Subcutaneous abdominal adipose tissue (tissue), 5 donors: ENCODE measurements around the gene CA4.
"Not testable (repeated sequence)": the region's sequence is repeated elsewhere in the genome, so short reads cannot be mapped to it uniquely, and the experiment has no call there.

ENCODE experiments used
- H3K27ac ChIP-seq: one replicate; pipeline ENCODE4 v1.7.0; 2013; ENCODE audit warnings: low read depth, mild to moderate bottlenecking, inconsistent platforms, low read length, moderate library complexity
- H3K27me3 ChIP-seq, 5 donors: one replicate each; pipeline ENCODE4 v1.7.0; 2013; ENCODE audit warnings: low read length in 5 of 5, inconsistent platforms in 1 of 5; ENCODE audit not compliant: control insufficient read depth in 5 of 5, insufficient read depth in 4 of 5
- H3K36me3 ChIP-seq, 5 donors: one replicate each; pipeline ENCODE4 v1.7.0; 2013; ENCODE audit warnings: low read length in 5 of 5; ENCODE audit not compliant: control insufficient read depth in 5 of 5, insufficient read depth in 5 of 5
- H3K4me1 ChIP-seq, 5 donors: one replicate each; pipeline ENCODE4 v1.7.0; 2013; ENCODE audit warnings: low read length in 5 of 5, mild to moderate bottlenecking in 3 of 5, moderate library complexity in 1 of 5; ENCODE audit not compliant: control insufficient read depth in 5 of 5, insufficient read depth in 5 of 5
- H3K4me3 ChIP-seq, 5 donors: one replicate each; pipeline ENCODE4 v1.7.0; 2013; ENCODE audit warnings: low read length in 5 of 5, low read depth in 1 of 5
- H3K9ac ChIP-seq, 5 donors: one replicate each; pipeline ENCODE4 v1.7.0; 2013; ENCODE audit warnings: low read length in 5 of 5, mild to moderate bottlenecking in 4 of 5, moderate library complexity in 3 of 5
- H3K9me3 ChIP-seq, 5 donors: one replicate each; pipeline ENCODE4 v1.7.0; 2013; ENCODE audit warnings: low read length in 5 of 5; ENCODE audit not compliant: control insufficient read depth in 5 of 5
- donor health status: healthy.
- donor health status: healthy.
- donor health status: healthy.
- donor health status: healthy.
- donor health status: healthy.

The CA4 gene

DNA sequence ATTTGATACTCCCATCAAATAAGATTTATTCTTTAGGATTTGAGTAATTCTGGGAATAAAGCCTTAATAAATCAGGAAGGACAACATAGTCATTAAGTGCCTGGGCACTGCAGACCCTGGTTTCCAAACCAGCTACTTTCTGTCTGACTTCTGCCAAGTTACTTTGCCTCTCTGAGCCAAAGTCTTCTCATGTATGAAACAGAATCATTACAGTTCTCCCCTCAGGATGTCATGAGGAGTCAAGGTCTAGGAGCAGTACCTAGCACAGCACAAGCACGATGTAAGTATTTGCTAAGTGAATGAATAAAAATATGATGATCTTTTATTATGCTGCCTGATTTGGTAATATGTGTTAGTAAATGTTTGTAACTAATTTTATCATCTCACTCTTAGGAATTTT lies 40.6 kb upstream of the CA4 start:
- no peak overlapping the region for H3K27ac ChIP-seq
- no peak overlapping the region for H3K9ac ChIP-seq
- no peaks in the 10 kb centered on the region for H3K4me1 ChIP-seq
- H3K27me3 ChIP-seq = peaks cover 0 to 3% (median 0%) of the 10 kb centered on the region in 5 donors
- H3K4me3 ChIP-seq = no peak overlapping the region
- H3K36me3 ChIP-seq = no peaks in the 10 kb centered on the region
- no peaks in the 10 kb centered on the region for H3K9me3 ChIP-seq

DNA sequence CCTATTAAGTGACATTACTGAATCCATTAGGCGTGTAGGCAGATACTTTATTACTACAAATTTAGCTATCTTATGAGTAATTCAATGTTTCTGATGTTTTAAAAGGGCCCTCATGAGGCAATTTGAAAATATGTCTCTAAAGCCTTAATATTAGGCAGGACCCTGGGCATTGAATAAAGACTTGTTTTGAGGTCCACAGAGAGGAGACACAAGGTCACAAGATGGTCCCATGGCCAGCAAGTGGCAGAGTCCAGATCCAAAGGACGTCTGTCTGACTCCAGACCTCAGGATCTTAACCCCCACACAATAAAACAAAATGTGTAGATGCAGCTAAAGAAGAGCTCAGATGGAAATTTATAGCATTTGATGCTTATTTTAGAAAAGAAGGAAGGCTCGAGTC lies 39.2 kb upstream of the CA4 start:
- H3K4me3 ChIP-seq = no peak overlapping the region
- no peaks in the 10 kb centered on the region for H3K9me3 ChIP-seq
- H3K27me3 ChIP-seq = peaks cover 0 to 3% (median 0%) of the 10 kb centered on the region in 5 donors
- H3K9ac ChIP-seq = no peak overlapping the region
- H3K36me3 ChIP-seq = no peaks in the 10 kb centered on the region
- H3K4me1 ChIP-seq = no peaks in the 10 kb centered on the region
- no peak overlapping the region for H3K27ac ChIP-seq

DNA sequence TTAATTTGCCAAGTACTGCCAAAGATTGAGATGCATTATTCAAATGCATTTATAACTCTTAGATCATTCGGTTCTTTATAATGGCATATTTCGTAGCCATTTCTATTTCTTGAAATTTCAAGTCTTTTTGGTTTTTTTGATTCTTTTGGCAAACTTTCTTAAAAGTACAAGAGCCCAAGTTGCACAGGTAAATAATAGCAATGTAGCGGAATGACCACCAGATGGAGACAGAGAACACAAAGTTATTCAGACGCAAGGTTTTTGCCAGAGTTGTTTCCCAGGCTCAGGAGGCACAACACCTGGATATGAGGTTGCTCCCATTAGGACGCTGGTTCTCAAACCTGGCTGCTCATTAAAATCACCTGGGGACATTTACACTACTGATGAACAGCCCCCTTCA lies 38.1 kb upstream of the CA4 start:
- not testable (repeated sequence) for H3K4me1 ChIP-seq, H3K27ac ChIP-seq, H3K36me3 ChIP-seq, H3K9me3 ChIP-seq, H3K27me3 ChIP-seq, H3K4me3 ChIP-seq, H3K9ac ChIP-seq

DNA sequence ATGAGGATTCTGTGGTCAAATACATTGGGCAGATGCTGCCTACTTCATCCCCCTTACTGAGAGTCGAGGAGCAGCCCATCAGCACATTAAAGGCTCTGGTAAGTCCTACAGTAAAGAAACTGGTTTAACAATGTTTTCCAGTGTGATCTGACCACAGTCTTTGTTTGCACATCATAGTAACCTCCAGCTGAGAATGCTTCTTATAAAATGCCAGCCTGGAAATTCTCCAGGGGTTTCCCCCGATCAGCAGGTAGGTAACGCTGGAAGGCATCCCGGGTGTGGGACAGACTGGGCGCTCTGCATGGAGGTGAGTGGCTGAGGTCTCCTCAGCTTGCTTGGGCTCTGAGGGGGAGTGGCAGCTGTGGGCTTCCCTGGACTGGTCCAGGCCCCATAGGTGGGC lies 34.4 kb upstream of the CA4 start:
- H3K27me3 ChIP-seq, H3K4me3 ChIP-seq, H3K9me3 ChIP-seq, H3K9ac ChIP-seq, H3K4me1 ChIP-seq, H3K27ac ChIP-seq, H3K36me3 ChIP-seq: not testable (repeated sequence)

DNA sequence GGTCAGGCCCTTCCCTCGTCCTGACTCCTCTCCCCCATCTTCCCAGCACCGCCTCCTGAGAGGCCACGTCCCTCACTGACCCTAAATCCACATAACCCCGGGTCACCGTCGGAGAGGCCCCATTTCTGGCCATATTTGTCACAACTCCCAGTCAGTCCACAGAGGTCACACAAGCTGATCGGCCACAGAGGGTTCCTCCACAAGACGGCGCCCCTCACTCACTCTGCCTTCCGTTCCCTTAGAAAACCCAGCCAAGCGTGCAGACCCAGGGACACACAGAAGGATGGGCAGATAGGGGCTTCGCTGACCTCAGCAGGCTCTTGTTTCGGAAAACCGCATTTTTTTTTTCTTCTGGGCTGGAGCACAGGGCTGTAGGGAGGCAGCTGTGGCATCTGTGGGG lies 33.6 kb upstream of the CA4 start:
- H3K36me3 ChIP-seq, H3K4me1 ChIP-seq, H3K4me3 ChIP-seq, H3K9me3 ChIP-seq, H3K27ac ChIP-seq, H3K9ac ChIP-seq, H3K27me3 ChIP-seq: not testable (repeated sequence)

DNA sequence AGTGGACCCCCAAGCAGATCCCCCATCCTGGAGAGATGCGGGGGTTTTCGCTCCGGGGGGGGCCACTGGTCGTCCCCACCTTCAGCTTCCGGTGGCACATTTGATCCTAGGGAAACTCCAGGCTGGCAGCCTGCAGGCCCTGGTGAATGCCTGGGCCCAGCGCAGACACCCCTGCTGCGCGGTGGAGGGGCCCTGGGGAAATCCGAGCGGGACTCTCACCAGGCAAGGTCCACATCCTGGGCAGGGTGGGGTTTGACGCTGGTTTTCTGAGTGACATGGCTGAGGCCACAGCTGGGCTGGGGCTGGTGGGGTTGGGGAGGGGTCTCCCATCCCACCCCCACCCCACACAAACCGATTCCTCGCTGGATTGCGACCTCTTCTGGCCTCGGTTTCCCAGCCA lies 30.6 kb upstream of the CA4 start:
- H3K27me3 ChIP-seq, H3K36me3 ChIP-seq, H3K4me3 ChIP-seq, H3K9ac ChIP-seq, H3K9me3 ChIP-seq, H3K27ac ChIP-seq, H3K4me1 ChIP-seq: not testable (repeated sequence)

DNA sequence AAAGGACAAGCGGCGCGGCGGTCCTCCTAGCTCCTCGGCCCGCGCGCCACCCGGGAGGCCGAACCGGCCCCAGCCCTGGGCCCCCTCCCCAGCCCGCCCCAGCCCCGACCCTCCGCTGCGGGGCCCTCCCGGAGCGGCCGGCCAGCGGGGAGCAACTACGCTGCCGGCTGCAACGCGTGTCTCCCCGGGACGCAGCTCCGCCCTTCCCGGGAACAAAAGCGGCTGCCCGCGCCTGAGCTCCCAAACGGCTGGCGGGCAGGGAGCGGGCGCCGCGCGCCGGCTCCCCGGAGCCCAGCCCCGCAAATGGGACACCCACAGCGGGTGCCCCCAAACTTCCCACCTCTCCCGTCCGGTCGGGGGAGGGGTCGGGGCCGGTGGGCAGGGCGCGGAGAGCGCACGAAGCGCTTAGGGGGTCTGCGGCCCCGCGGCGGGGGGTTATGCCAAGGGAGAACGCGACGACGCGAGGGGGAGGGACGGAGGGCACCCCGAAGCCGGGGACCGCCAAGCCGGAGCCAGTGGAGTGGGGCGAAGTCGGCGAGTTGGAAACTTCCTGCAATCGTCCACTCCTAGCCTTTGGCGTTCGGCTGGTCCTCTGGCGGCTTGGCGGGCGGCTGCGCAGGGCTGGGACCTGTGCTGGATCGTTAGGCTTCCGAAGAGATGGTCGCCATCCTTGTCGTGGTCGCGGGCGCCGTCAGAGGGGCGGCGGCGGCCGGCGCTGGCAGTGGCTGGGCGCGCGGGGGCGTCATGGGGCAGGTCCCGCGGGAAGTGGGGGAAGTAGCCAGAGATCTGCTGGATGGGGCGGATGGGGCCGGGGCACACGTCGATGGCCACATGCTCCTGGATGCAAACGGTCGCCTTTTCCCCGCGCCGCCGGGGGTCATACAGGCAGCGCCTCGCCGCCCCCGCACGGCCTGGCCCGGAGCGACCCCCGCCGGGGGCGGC lies 29.7 kb upstream of the CA4 start:
- H3K9ac ChIP-seq, H3K9me3 ChIP-seq, H3K4me3 ChIP-seq, H3K27me3 ChIP-seq, H3K4me1 ChIP-seq, H3K36me3 ChIP-seq, H3K27ac ChIP-seq: not testable (repeated sequence)

DNA sequence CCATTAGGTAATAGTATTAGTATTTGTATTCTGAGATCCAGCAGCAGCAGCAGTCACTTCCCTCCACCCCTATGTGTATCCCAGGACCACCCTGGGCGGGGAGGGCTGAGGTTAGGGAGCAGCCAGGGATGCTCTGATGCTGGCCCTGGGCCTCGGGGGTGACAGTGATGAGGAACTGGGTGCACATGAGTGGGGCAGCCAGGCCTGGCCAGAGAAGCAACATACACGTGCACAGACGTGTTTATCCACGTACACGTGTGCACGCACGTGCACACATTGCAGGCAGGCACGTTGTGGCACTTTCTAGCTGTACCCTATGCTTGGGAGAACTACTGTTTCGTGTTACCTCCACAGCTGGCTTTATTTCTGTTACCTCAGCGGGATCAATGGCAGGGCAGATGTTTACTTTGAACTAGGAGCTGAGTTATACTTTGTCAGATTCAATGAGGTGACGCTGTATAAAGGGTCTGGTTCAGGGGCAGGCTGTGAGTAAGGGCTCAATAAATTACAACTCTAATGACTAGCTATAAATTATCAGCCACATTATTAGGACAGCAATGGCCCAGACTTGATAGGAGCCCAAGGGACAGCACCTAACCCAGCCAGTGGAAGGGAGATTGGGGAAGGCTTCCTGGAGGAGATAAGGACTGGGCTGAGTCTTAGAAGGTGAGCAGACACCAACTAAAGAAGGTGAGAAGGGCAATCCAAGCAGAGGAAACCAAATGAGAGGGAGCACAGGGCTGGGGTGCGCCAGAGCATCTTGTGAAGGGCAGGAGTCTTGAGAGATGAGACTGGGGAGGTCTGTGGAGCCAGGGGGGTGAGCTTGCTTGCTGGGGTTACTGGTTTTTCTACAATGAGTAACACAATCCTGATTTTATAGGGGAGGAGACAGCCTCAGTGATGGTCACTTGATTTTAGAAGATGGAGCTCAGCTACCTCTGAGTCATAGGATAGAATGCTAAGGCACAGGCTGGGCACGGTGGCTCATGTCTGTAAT lies 22.4 kb upstream of the CA4 start:
- peaks cover 0 to 5% (median under 1%) of the 10 kb centered on the region in 5 donors for H3K36me3 ChIP-seq
- no peak overlapping the region for H3K9ac ChIP-seq
- no peaks in the 10 kb centered on the region for H3K9me3 ChIP-seq
- no peak overlapping the region for H3K4me3 ChIP-seq
- H3K27me3 ChIP-seq = peaks cover 0 to 17% (median 7%) of the 10 kb centered on the region in 5 donors
- H3K27ac ChIP-seq = no peak overlapping the region
- H3K4me1 ChIP-seq = no peaks in the 10 kb centered on the region

DNA sequence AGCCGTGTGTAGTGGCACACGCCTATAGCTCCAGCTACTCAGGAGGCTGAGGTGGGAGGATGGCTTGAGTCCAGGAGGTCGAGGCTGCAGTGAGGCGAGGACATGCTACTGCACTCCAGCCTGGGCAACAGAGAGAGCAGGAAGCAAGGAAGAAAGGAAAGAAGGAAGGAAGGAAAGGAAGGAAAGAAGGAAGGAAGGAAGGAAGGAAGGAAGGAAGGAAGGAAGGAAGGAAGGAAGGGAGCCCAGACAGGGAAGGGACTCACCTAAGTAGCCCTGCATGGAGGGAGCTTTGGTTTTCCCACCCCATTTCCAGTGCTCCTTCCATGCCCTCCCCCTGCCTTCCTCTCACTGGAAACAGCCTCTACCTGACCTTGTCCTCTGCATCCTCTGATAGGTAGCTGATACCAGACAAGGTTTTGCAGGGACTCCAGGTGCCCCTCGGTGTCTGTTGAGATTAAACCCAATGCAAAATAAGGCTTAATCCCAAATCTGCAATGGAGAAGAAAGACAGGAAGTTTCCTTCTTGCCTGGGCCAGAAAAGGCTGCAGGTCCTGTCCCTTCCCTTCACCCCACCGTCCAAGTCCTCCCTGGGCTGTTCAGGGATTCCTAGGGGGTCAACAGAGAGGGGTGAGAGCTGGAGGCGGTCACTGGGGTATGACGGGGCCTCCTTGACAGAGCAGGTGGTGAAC lies 21.5 kb upstream of the CA4 start:
- H3K27me3 ChIP-seq = peaks cover 0 to 17% (median 7%) of the 10 kb centered on the region in 5 donors
- H3K9ac ChIP-seq = no peak overlapping the region
- H3K4me1 ChIP-seq = peaks cover 0 to 2% (median 0%) of the 10 kb centered on the region in 5 donors
- no peaks in the 10 kb centered on the region for H3K9me3 ChIP-seq
- H3K36me3 ChIP-seq = peaks cover 0 to 6% (median 5%) of the 10 kb centered on the region in 5 donors
- H3K27ac ChIP-seq = no peak overlapping the region
- H3K4me3 ChIP-seq = no peak overlapping the region
